HG03103 (cell line): ENCODE measurements around the gene BCAS3.
"Not testable (repeated sequence)": the region's sequence is repeated elsewhere in the genome, so short reads cannot be mapped to it uniquely, and the experiment has no call there.

ENCODE experiments used
- ATAC-seq: cut with Tn5 transposase; IDR thresholded peaks from one replicate; pipeline ENCODE4 v1.9.1; 2021; ENCODE audit warnings: low read depth; ENCODE audit not compliant: unreplicated experiment

BCAS3 gene

DNA sequence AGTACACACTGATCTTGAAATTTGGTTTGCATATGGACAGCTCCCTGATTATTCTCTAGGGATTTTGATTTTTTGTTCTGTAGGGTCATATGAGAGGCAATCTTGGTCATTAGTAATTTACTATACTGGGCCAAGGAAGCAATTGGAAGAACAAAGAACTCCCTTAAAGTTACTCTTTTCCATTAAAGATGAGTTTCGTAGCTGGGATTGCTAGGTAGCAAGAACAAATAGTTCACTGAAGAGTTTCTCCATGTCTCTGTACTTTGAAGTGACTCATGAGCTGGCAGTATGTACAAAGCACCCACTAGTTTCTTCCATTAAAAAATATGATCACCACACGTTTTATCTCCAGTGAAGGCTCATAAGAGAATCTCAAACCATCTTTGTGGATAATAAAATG lies 6.2 kb upstream of the BCAS3 start:
- no peak for ATAC-seq

DNA sequence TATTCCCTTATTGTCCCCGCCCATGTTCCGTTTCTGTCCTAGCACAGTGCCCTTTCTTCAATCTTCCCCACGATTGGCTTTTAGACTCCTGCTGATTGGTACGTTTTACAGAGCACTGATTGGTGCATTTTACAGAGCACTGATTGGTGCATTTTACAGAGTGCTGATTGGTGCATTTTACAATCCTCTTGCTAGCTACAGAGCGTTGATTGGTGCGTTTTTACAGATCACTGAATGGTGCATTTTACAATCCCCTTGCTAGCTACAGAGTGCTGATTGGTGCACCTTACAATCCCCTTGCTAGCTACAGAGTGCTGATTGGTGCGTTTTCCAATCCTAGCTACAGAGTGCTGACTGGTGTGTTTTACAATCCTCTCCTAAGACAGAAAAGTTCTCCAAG lies 3.0 kb upstream of the BCAS3 start:
- not testable (repeated sequence) for ATAC-seq

DNA sequence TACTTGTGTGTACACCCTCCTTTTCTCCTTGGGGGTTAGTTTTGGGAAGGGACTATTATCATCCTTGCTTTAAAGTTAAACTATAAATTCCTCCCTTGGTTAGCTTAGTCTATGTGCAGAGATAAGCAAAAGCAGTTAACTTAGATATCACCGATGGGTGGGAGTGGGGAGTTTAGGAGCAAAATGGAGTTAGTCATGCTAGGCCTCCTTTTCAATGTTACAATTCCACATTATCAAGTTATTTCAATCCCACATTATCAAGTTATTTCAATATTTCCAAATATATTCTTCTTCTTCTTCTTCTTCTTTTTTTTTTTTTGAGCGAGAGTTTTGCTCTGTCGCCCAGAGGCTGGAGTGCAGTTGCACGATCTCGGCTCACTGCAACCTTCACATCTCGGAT lies 1.7 kb upstream of the BCAS3 start:
- ATAC-seq: no peak

DNA sequence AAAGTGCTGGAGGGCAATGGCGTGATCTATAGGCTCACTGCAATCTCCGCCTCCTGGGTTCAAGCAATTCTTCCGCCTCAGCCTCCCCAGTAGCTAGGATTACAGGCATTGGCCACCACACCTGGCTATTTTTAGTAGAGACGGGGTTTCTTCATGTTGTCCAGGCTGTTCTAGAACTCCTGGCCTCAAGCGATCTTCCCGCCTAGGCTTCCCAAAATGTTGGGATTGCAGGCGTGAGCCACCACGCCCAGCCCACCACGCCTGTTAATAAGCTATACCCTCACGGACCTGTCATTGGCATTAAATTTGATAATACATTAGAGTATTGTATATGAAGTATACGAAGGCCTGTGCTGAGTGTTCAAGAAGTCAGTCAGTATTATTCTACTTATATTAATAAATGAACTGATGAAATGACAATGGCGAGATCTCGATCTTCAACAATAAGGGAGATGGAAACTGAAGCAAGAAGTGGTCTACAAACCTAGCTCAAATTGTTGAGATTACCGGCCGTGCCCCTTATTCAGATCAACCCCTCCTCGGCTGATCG lies 818 bp upstream of the BCAS3 start:
- no peak for ATAC-seq

DNA sequence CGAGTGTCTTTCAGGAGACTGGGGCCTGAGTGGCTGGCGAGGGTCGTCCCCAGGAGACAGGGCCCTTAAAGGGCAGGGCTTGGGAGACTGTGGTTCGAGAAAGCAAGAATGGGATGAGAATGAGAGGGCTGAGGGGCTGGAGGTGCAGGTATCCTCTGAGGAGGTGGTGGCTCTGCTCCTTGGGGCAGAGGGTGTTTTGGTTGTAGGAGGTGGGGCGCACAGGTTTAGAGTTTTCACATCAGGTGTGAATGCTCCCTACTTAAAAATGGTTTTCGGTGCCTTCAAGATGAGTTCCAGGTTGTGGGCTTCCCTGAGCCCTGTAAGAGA lies 430 bp downstream of the BCAS3 start:
- no peak for ATAC-seq

DNA sequence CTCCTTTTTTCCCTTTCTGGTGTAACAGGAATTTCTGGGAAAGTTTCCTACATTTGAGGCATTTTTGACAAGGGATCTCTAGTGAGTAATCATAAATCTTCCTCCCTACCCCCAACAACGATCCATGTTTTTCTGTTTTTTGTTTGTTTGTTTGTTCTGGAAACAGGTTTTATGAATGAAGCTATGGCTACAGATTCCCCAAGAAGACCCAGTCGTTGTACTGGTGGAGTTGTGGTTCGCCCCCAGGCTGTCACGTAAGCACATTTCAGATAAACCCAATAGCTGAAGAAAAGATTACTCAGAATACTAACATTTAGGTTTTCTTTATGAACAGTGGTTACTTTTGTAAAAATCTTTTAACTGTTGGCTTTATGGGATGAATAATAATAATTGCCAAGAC lies 1.6 kb downstream of the BCAS3 start:
- no peak for ATAC-seq

DNA sequence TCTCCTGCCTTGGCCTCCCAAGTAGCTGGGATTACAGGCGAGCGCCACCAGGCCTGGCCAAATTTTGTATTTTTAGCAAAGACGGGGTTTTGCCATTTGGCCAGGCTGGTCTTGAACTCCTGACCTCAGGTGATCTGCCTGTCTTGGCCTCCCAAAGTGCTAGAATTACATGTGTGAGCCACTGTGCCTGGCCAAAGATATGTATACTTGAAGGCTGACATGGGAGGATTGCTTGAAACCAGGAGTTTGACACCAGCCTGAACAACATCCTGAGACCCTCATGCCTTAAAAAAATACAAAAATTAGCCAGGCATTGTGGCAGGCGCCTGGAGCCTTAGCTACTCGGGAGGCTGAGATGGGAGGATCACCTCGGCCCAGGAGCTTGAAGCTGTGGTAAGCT lies 3.1 kb downstream of the BCAS3 start:
- ATAC-seq: no peak

DNA sequence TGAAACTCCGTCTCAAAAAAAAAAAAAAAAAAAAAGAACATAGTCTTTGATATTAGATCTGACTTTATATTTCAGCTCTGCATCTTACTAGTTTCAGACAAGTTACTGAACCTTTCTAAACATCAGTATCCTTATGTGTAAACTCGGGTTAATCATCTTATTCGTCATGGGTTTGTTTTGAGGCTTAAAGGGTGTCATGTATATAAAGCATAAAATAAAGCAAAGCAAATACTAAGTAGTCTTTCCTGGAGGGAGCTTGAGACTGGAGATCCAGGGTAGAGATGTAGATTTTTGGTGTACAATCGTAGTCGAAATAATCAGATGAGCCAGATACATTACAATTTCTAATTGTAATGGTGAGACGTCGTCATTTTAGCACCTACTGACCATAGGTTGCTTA lies 7.8 kb downstream of the BCAS3 start:
- no peak for ATAC-seq

DNA sequence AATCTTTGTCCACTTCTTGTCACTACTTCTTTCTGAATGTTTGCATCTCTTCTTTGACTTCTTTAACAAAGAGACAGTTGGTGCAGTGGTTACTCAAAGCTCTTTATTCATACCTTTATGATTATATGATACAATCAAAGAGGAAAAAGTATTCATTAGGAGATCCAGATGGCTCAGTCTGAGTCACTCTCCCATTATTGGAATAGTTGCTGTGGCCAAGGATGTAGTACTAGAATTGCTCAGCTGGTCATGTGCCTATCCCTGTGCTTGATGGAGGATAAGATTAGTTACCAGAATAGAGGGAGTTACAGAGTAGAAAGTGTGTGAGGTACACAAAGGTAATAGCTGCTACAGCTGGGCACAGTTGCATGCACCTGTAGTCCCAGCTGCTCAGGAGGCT lies 18.3 kb downstream of the BCAS3 start:
- ATAC-seq: no peak

DNA sequence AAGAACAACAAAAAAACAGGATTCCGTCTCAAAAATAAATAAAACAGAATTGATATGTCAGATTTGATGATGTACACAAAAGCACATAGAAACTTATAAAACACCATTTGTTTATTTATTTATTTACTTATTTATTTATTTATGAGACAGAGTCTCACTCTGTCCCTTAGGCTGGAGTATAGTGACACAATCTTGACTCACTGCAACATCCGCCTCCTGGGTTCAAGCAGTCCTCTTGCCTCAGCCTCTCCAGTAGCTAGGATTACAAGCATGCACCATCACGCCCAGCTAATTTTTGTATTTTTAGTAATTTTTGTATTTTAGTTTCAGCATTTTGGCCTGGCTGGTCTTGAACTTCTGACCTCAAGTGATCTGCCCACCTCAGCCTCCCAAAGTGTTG lies 21.4 kb downstream of the BCAS3 start:
- ATAC-seq: no peak

DNA sequence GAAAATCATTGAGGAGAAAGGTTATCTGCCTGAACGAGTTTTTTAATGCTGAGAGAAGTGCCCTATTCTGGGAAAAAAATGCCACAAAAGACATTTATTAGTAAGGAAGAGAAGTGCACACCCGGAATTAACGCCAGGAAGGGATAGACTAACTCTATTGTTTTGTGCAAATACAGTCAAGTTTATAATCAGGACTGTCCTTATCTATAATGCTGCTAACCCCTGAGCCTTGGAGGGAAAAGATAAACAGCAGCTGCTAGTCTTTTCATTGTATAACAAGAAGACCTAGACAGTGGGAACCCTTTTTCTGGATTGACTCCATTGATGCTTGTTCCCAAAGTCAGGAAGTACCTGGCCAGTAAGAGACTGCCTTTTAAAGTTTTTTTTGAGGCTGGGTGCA lies 26.5 kb downstream of the BCAS3 start:
- no peak for ATAC-seq

DNA sequence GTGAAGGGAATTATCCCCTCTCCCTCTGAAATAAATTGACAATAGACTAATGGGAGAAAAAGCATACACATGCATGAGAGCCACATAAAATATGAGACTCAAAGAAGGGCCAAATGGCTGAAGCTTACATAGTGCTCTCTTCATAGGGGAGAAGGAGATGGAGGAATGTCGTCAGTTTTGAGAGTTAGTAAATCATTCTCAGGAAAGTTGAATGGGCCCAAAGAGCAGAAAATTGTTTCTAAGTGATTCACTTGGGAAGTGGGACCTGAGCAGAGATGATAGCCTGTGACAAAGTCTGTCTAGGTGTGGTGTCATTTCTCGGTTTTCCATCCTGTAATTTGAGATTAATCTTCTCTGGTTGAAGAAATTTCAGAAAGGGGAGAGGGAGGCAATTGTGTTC lies 35.0 kb downstream of the BCAS3 start:
- ATAC-seq: no peak

DNA sequence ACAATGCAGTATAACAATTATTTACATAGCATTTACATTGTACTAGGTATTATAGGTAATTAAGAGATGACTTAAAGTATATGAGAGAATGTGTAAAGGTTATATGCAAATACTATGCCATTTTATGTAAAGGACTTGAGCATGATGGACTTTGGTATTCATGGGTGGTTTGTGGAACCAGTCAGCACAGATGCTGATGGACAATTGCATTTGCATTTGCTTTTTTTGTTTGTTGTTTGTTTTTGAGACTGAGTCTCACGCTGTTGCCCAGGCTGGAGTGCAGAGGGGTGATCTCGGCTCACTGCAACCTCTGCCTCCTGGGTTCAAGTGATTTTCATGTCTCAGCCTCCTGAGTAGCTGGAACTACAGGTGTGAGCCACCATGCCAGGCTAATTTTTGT lies 36.0 kb downstream of the BCAS3 start:
- no peak for ATAC-seq

DNA sequence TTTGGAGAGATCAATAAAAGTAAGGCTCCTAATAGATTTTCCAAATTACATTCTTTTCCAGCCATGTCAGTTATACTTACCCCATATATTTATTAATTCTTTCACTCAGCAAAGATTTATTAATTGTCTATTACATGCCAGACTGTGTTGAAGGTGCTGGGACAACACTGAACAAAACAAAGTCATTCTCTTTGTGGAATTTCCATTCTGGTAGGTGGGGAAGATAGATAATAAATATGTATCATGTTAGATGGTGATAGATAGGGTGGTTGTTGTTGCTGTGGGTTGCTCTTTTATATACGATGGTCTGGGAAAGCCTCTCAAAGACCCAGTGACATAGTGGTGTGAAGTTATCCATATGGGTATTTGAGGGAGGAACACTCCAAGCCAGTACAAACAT lies 39.1 kb downstream of the BCAS3 start:
- ATAC-seq: no peak

DNA sequence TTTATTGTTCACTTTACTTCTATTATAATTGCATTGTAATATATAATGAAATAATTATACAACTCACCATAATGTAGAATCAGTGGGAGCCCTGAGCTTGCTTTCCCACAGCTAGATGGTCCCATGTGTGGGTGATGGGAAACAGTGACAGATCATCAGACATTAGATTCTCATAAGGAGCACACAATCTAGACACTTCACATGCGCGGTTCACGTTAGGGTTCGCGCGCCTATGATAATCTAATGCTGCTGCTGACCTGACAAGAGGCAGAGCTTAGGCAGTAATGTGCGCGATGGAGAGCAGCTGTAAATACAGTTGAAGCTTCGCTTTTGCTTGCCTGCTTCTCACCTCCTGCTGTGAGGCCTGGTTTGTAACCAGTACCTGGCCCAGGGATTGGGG lies 40.2 kb downstream of the BCAS3 start:
- ATAC-seq: no peak

DNA sequence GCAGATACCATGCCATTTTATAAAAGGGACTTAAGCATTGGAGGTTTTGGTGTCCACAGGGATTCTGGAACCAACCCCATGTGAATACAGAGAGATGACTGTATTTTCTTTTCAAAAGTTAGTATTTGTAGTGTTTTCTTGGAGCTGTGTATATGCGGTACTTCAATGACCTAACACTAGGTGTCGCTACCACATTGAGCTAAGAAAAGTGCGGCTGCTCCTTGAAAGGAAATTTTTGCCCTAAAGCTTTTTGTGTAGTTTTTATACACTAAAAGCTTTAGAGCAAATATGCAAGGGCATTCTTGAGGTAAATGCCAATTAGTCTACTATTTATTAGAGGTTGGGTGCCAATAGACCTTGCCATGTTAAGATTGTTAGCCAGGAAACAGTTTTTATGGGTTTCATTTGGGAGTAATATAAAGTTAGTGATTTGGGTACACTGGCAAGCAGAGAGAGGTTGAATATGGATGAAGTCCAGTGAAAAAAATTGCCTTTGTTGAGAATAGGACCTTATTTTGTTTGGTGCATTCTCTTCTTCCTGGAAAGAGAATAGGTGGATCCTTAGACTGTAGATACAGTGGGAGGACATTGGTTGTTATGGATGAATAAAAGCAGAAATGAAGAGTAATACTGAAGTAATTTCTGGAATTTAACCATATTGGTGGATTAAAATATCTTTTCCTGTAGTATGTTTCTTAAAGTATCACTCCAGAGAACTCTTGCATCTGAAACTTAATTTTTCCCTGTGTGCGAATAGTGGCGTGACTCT lies 43.3 kb downstream of the BCAS3 start:
- ATAC-seq: no peak

DNA sequence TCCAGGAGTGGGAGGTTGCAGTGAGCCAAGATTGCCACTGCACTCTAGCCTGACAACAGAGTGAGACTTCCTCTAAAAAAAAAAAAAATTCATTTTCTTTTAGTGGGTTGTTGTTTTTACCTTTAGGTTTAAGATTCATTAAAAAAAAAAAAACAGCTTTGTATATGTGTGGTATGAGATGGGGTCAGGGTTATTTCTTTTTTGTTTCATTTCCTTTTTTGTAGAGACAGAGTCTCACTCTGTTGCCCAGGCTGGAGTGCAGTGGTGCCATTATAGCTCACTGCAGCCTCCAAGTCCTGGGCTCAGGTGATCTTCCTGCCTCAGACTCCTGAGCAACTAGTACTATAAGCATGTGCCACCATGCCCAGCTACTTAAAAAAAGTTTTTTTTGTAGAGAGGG lies 47.0 kb downstream of the BCAS3 start:
- ATAC-seq: no peak

DNA sequence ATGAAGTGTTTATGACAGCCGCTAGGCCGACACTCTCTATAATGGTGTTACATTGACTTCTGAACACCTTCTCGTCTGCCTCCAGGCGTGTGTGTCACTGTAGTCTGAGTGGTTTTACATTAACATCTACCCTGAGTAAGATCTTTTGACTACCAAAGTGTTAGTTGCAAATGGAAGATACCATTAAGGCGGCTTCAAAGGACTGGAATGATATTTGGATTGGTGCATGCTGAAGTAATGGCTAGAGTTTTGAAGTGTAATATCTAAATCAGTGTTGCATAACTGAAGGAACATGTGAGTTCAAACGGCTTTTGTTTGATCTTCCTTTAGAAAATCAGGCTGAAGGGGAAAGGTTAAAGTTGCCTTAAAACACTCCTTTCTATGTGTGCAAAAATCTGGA lies 52.2 kb downstream of the BCAS3 start:
- no peak for ATAC-seq

DNA sequence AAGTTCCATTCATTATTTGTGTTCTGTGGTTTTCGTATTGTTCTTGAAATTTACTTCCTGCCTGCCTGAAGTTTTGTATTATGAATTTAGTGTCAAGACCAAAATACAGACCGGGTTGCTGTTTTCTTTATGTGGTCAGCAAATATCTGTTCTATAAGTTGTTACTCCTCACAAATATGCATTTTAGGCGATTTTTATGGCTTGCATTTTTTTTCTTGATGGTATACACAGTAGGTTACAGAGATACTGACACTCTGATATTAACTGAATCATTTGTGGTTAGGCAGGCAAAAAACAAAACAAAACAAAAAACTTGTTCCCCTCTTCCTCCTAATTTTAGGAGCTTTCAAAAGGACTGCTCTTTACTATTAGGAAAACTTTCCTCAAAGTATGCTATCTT lies 52.6 kb downstream of the BCAS3 start:
- ATAC-seq: no peak

DNA sequence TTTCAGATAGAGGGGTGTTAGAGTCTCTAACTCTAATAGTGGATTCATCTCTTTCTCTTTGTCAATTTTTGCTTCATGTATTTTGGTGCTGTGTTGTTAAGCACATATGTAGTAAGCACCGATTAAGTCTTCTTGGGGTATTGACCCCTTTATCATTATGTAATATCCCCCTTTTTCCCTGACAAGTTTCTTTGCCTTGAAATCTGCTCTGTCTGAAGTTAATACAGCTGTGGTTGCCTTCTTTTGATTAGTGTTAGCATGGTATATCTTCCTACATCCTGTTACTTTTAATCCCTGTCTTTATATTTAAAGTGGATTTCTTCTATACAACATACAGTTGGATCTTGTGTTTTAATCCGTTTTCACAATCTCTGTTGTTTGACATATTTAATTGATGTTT lies 60.6 kb downstream of the BCAS3 start:
- no peak for ATAC-seq

DNA sequence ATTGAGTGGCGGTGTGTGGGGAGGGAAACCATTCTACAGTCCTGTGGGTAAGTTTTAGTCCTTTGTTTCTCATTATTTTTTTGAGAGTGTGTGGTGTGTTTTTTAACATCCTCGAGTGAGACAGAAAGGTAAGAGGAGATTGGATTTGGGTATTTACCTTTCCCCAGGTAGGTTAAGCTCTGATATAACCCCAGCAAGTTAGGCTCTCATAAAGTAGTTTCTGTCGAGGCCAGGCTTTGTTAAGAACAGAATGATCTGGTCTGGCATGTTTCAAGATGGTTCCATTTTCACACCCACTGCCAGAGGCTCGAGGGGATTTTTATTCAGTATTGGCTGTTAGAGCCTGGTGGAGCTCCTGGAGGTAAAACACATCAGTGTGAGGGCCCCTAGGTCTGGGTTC lies 62.9 kb downstream of the BCAS3 start:
- ATAC-seq: no peak

DNA sequence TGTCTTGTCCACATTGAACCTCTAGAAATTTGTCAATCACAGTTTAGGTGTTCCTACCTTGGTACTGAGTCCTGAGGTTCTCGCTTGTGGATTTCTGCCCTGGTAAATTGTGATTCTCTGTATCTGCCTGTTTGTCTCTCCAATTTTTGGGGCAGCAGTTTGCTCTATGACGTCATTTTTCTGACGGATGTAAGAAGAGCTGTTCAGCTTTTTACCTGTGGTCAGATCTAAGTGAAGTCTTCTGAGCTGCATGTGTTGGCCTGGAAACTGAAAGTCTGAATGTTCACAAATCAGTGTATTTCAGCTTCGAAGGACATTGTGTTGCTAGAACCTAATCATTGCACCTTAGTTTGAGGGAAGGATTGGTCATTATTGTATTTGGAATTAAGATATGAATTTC lies 63.4 kb downstream of the BCAS3 start:
- no peak for ATAC-seq

DNA sequence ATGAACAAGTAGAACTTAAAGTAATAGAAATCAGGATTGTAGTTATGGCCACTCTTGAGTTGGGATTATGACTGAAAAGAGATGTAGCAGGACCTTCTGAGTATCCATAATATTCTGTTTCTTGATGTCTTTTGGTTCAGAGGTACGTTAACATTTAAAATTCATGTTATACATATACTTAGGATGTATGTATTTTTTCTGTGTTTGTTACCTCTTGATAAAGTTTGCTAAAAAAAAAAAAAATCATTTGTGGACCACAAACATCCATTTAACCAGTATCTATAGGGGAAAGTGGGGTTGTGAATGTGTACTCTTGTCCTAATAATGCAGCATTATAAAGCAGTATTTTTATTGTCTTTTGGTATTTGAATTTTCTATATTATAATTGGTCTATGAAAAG lies 65.6 kb downstream of the BCAS3 start:
- ATAC-seq: no peak
